Effector memory CD8-positive, alpha-beta T cell (primary cell): Measurements from ENCODE around the gene C10orf53.

ENCODE experiments used
- ATAC-seq: fragments of 150-1000 bp; cut with Tn5 transposase; replicated peaks from 2 replicates; pipeline ENCODE4 v1.10.0; 2021; ENCODE audit warnings: mild to moderate bottlenecking, moderate library complexity
- DNase-seq, 3 experiments: peaks; one replicate each; pipeline ENCODE4 v3.0.0; 2021
- H3K27ac Mint-ChIP-seq, 2 donors: one replicate each; pipeline ENCODE4 v1.8.0; 2022; ENCODE audit warnings: mild to moderate bottlenecking in 2 of 2, mixed read lengths in 2 of 2, moderate library complexity in 2 of 2
- H3K27me3 Mint-ChIP-seq, 2 donors: one replicate each; pipeline ENCODE4 v1.8.0; 2022; ENCODE audit warnings: mixed read lengths in 2 of 2
- H3K36me3 Mint-ChIP-seq: one replicate; pipeline ENCODE4 v1.8.0; 2022; ENCODE audit warnings: mild to moderate bottlenecking, moderate library complexity, mixed read lengths; ENCODE audit not compliant: insufficient read depth
- H3K4me1 Mint-ChIP-seq, 2 donors: one replicate each; pipeline ENCODE4 v1.8.0; 2022; ENCODE audit warnings: low read depth in 2 of 2, mixed read lengths in 2 of 2
- H3K4me3 Mint-ChIP-seq, 2 donors: one replicate each; pipeline ENCODE4 v1.8.0; 2022; ENCODE audit warnings: mild to moderate bottlenecking in 2 of 2, mixed read lengths in 2 of 2, moderate library complexity in 2 of 2
- H3K9me3 Mint-ChIP-seq, 2 donors: one replicate each; pipeline ENCODE4 v1.8.0; 2022; ENCODE audit warnings: mixed read lengths in 2 of 2

The C10orf53 gene

DNA sequence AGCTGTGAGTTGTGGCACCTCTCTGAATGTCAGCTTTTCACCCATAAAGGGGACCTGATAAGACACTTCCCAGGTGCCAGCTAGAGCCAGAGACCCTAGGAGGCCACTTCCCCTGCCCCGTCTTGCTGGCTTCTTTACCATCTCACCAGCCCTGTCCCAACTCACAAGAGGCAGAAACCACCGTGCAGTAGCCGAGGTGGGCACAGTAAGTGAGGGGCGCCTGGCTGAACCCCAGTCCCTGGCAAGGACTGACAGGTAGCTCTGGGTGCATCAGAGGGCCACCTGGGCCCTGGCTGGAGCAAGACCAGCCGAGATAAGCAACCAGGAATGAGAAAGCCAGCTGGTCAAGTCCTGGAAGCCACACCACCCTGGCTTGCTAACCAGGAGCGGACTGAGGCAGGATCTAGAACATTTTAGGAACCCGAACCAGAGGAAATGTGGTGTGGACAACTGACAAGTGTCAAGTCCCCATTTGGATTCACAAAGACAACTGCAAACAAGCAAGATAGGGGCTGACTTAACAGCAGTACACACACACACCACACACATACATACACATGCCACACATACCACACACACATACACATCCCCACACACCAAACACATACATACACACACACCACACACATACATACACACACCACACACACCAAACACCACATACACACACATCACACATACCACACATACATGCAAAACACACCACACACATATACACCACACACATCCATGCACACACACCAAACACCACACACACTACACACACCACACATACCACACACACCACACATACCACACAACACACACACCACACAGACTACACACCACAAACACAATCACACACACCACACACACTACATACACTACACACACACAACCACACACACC lies 61.9 kb downstream of the C10orf53 start:
- H3K27ac Mint-ChIP-seq: no peak overlapping the region
- H3K9me3 Mint-ChIP-seq: peaks cover 0 to 11% of the 10 kb centered on the region in 2 donors
- H3K27me3 Mint-ChIP-seq: peaks cover 0 to 12% of the 10 kb centered on the region in 2 donors

DNA sequence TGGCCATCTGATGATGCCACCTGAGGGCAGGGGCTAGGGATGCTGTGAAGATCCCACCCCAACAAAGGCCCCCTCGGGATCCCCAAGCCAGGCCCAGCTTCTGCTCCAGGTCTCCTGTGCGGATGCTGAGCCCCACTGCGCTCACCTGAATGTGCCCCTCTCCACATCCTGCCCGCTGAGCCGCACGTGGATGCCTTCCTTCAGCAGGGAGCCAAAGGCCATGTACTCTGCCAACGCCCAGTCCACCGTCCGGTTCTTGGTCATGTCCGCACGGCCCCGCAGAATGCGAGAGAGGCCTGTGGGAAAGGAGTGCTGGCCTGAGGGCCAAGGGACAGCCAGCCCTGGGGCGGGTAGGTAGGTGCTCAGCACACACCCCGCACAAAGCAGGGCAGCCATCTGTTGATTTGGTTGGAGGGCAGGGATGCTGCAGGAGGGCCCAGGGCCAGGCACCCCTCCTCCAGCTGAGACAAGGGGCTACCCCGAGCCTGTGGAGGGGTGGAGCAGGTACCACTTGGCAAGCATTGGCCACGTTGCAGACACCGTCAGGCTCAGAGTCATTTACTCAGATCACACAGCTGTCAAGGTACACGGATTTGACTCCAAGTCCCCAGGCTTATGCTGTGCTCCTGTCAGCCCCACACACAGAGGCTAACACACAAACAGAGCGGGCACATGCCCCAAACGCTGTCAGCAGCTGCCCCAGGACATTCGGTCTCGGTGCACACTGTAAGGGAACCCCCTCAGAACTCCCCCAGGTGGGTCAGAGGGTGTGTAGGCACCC lies 63.4 kb downstream of the C10orf53 start:
- Mint-ChIP-seq H3K4me3 (no peak overlapping the region), H3K4me1 (no peaks in the 10 kb centered on the region), H3K9me3 (peaks cover 0 to 11% of the 10 kb centered on the region in 2 donors), H3K27me3 (peaks cover 0 to 17% of the 10 kb centered on the region in 2 donors), H3K27ac (no peak overlapping the region), H3K36me3 (no peaks in the 10 kb centered on the region)
- no peak for DNase-seq
- ATAC-seq: no peak

More for the DNA sequence above, 61.9 kb downstream of the C10orf53 start:
- Mint-ChIP-seq H3K36me3 (no peaks in the 10 kb centered on the region), H3K4me3 (no peak overlapping the region), H3K4me1 (no peaks in the 10 kb centered on the region)
- no peak for ATAC-seq
- no peak for DNase-seq

DNA sequence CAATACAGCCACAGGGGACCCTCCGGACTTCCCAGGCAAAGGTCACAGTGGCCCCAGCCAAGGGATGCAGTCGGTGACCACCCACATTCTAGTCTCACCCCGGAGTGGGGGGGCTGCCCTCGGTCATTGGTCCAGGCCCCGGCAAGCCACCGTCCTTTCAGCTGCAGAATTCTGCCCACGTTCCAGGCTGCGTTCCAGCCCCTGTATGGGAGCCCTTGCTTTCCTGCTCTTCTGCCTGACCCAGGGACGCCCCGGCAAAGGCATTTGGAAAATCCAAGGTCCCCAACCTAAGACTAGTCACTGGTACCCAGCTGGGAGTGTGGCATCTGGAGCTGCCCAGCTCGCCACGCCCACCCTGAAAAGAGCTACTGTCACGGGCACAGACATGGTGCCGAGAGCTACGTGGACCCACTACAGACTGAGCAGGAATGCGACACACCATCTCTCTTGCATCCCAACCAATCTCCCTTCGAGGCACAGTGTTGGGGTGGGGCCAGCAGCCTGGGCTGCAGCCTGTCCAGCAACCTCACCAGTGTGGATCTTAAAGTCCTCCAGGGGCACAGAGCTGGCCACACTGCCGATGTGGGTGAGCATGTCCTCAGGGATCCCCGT lies 64.1 kb downstream of the C10orf53 start:
- H3K4me1 Mint-ChIP-seq: no peaks in the 10 kb centered on the region
- H3K36me3 Mint-ChIP-seq: no peaks in the 10 kb centered on the region
- H3K27ac Mint-ChIP-seq: no peak overlapping the region
- peaks cover 0 to 11% of the 10 kb centered on the region in 2 donors for H3K9me3 Mint-ChIP-seq
- H3K4me3 Mint-ChIP-seq: no peak overlapping the region
- H3K27me3 Mint-ChIP-seq: peaks cover 0 to 17% of the 10 kb centered on the region in 2 donors
- DNase-seq: no peak
- no peak for ATAC-seq

DNA sequence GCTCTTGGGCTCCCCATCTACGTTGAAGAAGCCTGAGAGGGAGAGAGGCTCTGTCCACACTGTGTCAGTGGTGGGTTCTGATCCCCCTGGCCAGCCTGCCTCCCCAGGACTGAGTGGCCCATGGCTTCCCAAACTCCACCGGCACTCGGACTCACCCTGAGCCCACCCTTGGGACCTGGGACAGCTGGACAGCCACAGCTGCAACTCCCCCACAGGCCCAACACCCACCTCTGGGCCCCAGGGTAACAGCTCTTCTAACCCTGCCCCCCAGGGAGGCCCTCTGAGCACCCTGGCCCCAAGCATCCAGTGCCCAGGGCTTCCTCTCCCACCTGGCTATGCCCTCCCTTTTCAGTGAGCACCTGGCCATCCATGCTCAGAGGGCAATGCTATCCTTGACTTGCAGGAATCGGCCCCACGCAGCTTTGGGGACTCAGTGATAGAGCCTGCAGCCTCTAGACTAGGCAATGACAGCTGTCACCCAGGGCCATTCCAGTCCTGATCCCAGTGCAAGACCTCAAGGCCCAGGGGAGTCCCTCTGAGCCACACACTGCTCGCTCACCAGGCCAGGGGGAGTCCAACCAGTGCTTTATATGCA lies 64.7 kb downstream of the C10orf53 start:
- ATAC-seq (no peak), DNase-seq (no peak)
- Mint-ChIP-seq H3K36me3 (no peaks in the 10 kb centered on the region), H3K27ac (no peak overlapping the region), H3K4me3 (no peak overlapping the region), H3K9me3 (peaks cover 0 to 11% of the 10 kb centered on the region in 2 donors), H3K4me1 (no peaks in the 10 kb centered on the region), H3K27me3 (peaks cover 0 to 17% of the 10 kb centered on the region in 2 donors)

DNA sequence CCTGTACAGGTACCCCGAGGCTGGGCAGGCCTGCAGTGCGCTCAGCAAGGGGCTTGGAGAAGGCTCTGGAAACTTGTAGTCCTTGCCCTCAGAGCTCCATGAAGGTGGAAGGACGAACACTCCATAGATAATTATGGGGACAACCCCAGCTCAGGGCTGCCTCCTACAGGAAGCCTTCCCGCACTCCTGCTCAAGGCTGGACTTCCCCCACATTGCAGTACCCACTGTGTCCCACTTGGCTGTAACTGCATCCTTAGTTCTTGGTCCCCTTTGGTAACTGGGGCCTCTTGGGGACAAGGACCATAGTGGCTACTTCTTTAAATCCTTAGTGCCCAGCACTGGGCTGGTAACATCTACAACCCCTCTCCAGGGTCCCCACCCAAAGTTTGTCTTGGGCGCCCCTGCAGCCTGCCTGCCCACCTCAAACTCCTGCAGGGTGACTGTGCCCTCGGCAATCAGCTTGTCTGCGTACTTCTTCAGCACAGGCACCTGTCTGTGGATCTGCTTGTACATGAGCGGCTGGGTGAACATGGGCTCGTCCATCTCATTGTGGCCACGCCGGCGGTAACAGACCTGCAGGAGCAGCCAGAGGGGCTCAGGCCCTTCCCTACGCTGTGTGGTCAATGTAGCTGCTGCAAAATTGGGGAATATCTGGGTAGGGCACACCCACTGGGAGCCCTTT lies 65.6 kb downstream of the C10orf53 start:
- no peaks in the 10 kb centered on the region for H3K36me3 Mint-ChIP-seq
- H3K4me1 Mint-ChIP-seq: no peaks in the 10 kb centered on the region
- H3K9me3 Mint-ChIP-seq: peaks cover 0 to 11% of the 10 kb centered on the region in 2 donors
- DNase-seq (no peak), ATAC-seq (no peak)
- no peak overlapping the region for H3K27ac Mint-ChIP-seq
- H3K27me3 Mint-ChIP-seq: peaks cover 0 to 24% of the 10 kb centered on the region in 2 donors
- no peak overlapping the region for H3K4me3 Mint-ChIP-seq

DNA sequence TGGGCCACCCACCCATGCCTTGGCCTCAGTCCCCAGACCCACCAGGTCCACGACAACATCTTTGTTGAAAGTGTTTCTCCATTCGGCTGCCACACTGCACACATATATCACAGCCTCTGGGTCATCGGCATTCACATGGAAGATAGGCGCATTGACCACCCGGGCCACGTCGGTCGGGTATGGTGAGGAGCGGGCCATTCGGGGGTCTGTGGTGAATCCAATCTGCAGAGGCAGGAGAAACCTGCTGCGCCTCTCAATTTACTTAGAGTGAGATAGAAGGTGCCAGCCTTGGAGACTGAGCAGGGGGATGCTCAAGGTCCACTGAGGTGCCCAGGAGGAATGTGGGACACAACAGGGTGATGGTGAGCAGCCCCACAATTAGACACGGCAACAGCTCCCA lies 66.3 kb downstream of the C10orf53 start:
- H3K4me1 Mint-ChIP-seq: no peaks in the 10 kb centered on the region
- no peaks in the 10 kb centered on the region for H3K36me3 Mint-ChIP-seq
- H3K27me3 Mint-ChIP-seq: peaks cover 4 to 31% of the 10 kb centered on the region in 2 donors
- no peak overlapping the region for H3K27ac Mint-ChIP-seq
- H3K4me3 Mint-ChIP-seq: no peak overlapping the region
- ATAC-seq: no peak
- DNase-seq: no peak
- peaks cover 0 to 11% of the 10 kb centered on the region in 2 donors for H3K9me3 Mint-ChIP-seq

DNA sequence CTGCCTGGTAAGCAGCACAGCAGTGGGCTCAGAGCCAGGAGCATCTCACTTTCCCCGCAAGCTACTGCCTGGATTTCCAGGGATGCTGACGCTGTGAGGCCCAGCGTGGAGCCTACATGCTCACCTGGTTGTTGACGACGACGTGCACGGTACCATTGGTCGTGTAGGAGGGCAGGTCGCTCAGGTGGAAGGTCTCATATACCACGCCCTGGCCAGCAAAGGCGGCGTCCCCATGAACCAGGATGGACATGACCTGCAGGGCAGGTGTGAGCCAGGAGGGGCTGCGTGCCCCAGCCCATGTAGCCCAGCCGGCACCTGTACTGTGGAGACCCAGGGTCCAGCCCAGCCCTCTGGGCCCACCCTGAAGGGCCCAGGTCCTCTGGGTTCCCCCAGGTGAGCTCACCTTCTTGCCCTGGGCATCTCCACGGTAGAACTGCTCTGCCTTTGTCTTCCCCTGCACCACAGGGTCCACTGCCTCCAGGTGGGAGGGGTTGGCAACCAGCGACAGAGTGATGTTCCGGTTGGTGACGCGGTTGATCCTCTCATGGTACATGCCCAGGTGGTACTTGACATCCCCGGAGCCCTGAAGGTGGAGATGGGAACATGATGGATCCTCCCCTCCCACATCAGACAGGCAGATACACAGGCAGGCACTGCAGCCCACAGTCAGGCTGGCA lies 67.3 kb downstream of the C10orf53 start:
- H3K27ac Mint-ChIP-seq: no peak overlapping the region
- H3K9me3 Mint-ChIP-seq: peaks cover 0 to 9% of the 10 kb centered on the region in 2 donors

More for the DNA sequence above, 67.3 kb downstream of the C10orf53 start:
- no peak for ATAC-seq
- DNase-seq: no peak
- Mint-ChIP-seq H3K4me3 (no peak overlapping the region), H3K4me1 (no peaks in the 10 kb centered on the region), H3K36me3 (no peaks in the 10 kb centered on the region), H3K27me3 (peaks cover 14 to 41% of the 10 kb centered on the region in 2 donors)
